ENCODE results near the gene CASS4. TPM values are rescaled to one million over a fixed set of nuclear protein-coding genes. Genes with fewer than 3 reads are reported as not detected.

Gene CASS4
- total RNA-seq, 1 experiment from 2014 or later = 0.28 TPM

DNA sequence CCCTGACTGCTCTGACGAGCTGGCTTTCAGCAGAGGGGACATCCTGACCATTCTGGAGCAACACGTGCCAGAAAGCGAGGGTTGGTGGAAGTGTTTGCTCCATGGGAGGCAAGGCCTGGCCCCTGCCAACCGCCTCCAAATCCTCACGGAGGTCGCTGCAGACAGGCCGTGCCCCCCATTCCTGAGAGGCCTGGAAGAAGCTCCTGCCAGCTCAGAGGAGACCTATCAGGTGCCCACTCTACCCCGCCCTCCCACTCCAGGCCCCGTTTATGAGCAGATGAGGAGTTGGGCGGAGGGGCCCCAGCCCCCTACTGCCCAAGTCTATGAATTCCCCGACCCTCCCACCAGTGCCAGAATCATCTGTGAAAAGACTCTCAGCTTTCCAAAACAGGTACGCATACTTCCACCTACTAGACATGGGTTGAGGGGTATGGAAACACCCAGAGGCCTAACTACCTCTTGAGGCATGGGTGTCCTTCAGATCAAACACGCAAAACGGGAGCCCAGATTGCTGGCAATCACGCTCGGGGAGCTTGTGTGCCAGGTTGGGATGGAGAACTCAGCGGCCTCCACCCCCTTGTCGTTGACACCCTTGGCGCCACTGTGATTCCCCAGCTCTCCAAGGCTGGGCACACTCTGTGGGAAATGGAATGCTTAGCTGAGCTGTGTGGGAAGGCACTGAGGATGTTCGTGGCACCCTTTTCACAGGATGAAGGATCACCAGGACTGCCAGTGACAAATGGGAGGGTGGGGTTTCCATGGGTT, 25.3 kb downstream of the CASS4 start:
- H3K4me1 ChIP-seq (ENCODE audit: insufficient read depth, low read length, poor library complexity, severe bottlenecking) = no peaks in the 10 kb centered on the region
- no peaks in the 10 kb centered on the region for H3K36me3 ChIP-seq (ENCODE audit: insufficient read depth, low read length, poor library complexity, severe bottlenecking)
- TF ChIP-seq, protein P1, sequence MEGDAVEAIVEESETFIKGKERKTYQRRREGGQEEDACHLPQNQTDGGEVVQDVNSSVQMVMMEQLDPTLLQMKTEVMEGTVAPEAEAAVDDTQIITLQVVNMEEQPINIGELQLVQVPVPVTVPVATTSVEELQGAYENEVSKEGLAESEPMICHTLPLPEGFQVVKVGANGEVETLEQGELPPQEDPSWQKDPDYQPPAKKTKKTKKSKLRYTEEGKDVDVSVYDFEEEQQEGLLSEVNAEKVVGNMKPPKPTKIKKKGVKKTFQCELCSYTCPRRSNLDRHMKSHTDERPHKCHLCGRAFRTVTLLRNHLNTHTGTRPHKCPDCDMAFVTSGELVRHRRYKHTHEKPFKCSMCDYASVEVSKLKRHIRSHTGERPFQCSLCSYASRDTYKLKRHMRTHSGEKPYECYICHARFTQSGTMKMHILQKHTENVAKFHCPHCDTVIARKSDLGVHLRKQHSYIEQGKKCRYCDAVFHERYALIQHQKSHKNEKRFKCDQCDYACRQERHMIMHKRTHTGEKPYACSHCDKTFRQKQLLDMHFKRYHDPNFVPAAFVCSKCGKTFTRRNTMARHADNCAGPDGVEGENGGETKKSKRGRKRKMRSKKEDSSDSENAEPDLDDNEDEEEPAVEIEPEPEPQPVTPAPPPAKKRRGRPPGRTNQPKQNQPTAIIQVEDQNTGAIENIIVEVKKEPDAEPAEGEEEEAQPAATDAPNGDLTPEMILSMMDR (conservative IDR thresholded peaks at IDR 0.05; ENCODE audit: low read depth, low read length) = no peak
- TF ChIP-seq EZH2 (IDR thresholded peaks at IDR 0.05; ENCODE audit: borderline replicate concordance, low read depth, low read length, poor library complexity, severe bottlenecking) = no peak
- no peaks in the 10 kb centered on the region for H3K27me3 ChIP-seq (replicated peaks; ENCODE audit: insufficient read depth, low read depth, low read length, poor library complexity)
- POLR2A ChIA-PET (ENCODE audit: low non-redundant PET) = no interaction called here
- no peak overlapping the region for H3K4me3 ChIP-seq (ENCODE audit: low read depth, low read length, poor library complexity, severe bottlenecking)
- no TSS peak for BruUV-seq (replicated peaks)
- no peaks in the 10 kb centered on the region for H3K9me3 ChIP-seq (ENCODE audit: low read depth, low read length, poor library complexity, severe bottlenecking)
- CTCF ChIA-PET = no interaction called here
- intact Hi-C loops (cut with micrococcal nuclease; ENCODE audit: unreplicated experiment) = no loop called here
- H3K27ac ChIP-seq (ENCODE audit: low read depth, low read length, poor library complexity, severe bottlenecking) = no peak overlapping the region
- DNase-seq (ENCODE audit: low spot score) = no peak

GRCh38 chr20:56438284-56438683, 26.2 kb downstream of the CASS4 start:
- DNase-seq (ENCODE audit: low spot score) = no peak
- POLR2A ChIA-PET (ENCODE audit: low non-redundant PET) = no interaction called here
- CTCF ChIA-PET = no interaction called here

GRCh38 chr20:56439771-56440291, 27.8 kb downstream of the CASS4 start:
- Histone ChIP-seq H3K36me3 (ENCODE audit: insufficient read depth, low read length, poor library complexity, severe bottlenecking) (no peaks in the 10 kb centered on the region), H3K27ac (ENCODE audit: low read depth, low read length, poor library complexity, severe bottlenecking) (no peak overlapping the region), H3K4me1 (ENCODE audit: insufficient read depth, low read length, poor library complexity, severe bottlenecking) (no peaks in the 10 kb centered on the region), H3K4me3 (ENCODE audit: low read depth, low read length, poor library complexity, severe bottlenecking) (no peak overlapping the region), H3K9me3 (ENCODE audit: low read depth, low read length, poor library complexity, severe bottlenecking) (no peaks in the 10 kb centered on the region), H3K27me3 (replicated peaks; ENCODE audit: insufficient read depth, low read depth, low read length, poor library complexity) (no peaks in the 10 kb centered on the region)
- intact Hi-C loops (cut with micrococcal nuclease; ENCODE audit: unreplicated experiment) = no loop called here
- no peak for TF ChIP-seq EZH2 (IDR thresholded peaks at IDR 0.05; ENCODE audit: borderline replicate concordance, low read depth, low read length, poor library complexity, severe bottlenecking)
- TF ChIP-seq, protein P1 (conservative IDR thresholded peaks at IDR 0.05; ENCODE audit: low read depth, low read length) = no peak
- CTCF ChIA-PET = no interaction called here
- POLR2A ChIA-PET (ENCODE audit: low non-redundant PET) = no interaction called here
- DNase-seq (ENCODE audit: low spot score) = peak; percentile 19
- BruUV-seq (replicated peaks) = no TSS peak

More at GRCh38 chr20:56438284-56438683, 26.2 kb downstream of the CASS4 start:
- no peak for TF ChIP-seq EZH2 (IDR thresholded peaks at IDR 0.05; ENCODE audit: borderline replicate concordance, low read depth, low read length, poor library complexity, severe bottlenecking)
- TF ChIP-seq, protein P1 (conservative IDR thresholded peaks at IDR 0.05; ENCODE audit: low read depth, low read length) = no peak
- H3K4me3 ChIP-seq (ENCODE audit: low read depth, low read length, poor library complexity, severe bottlenecking) = no peak overlapping the region
- no peaks in the 10 kb centered on the region for H3K4me1 ChIP-seq (ENCODE audit: insufficient read depth, low read length, poor library complexity, severe bottlenecking)
- no peaks in the 10 kb centered on the region for H3K27me3 ChIP-seq (replicated peaks; ENCODE audit: insufficient read depth, low read depth, low read length, poor library complexity)
- H3K9me3 ChIP-seq (ENCODE audit: low read depth, low read length, poor library complexity, severe bottlenecking) = no peaks in the 10 kb centered on the region
- intact Hi-C loops (cut with micrococcal nuclease; ENCODE audit: unreplicated experiment) = no loop called here
- no TSS peak for BruUV-seq (replicated peaks)
- no peaks in the 10 kb centered on the region for H3K36me3 ChIP-seq (ENCODE audit: insufficient read depth, low read length, poor library complexity, severe bottlenecking)
- H3K27ac ChIP-seq (ENCODE audit: low read depth, low read length, poor library complexity, severe bottlenecking) = no peak overlapping the region
